HL-60/S4 treated with phorbol 12-myristate 13-acetate at 8.2 ng/mL for 4 days and 3 days (cell line): ENCODE data around the gene PGM2.

ENCODE experiments used
- in situ Hi-C: fragments of 300-500 bp; cut with MboI; formaldehyde crosslinking; loops from 2 replicates; pipeline ENCODE4 v1.15.0; 2022; ENCODE audit warnings: low sequenced_read_pairs

The PGM2 gene

GRCh38 chr4:37826295-37827029 lies at the start of gene PGM2:
TSS of gene PGM2 (plus strand) at chr4:37826686. CDS start at chr4:37826733, 47 bp downstream.
- in situ Hi-C loops, result no loop called here

- in situ Hi-C loops, result loop anchor here (25.0 kb wide), 1 partner anchor 168 kb away; no protein-coding TSS in a partner anchor
Observed at GRCh38 chr4:37779896-37780295, 46.6 kb upstream of the PGM2 start.

GRCh38 chr4:37780444-37781130 lies 45.9 kb upstream of the PGM2 start:
- in situ Hi-C loops, result loop anchor here (25.0 kb wide), 1 partner anchor 168 kb away; no protein-coding TSS in a partner anchor

- in situ Hi-C loops, result loop anchor here (25.0 kb wide), 1 partner anchor 169 kb away; no protein-coding TSS in a partner anchor
Observed at GRCh38 chr4:37781131-37781455, 45.4 kb upstream of the PGM2 start.

- in situ Hi-C loops, result loop anchor here (25.0 kb wide), 1 partner anchor 174 kb away; no protein-coding TSS in a partner anchor
Observed at GRCh38 chr4:37786267-37786666, 40.2 kb upstream of the PGM2 start.

GRCh38 chr4:37787883-37788460 lies 38.5 kb upstream of the PGM2 start:
- in situ Hi-C loops, result loop anchor here (25.0 kb wide), 1 partner anchor 176 kb away; no protein-coding TSS in a partner anchor

- in situ Hi-C loops, result loop anchor here (25.0 kb wide), 1 partner anchor 177 kb away; no protein-coding TSS in a partner anchor
Observed at GRCh38 chr4:37788819-37789218, 37.7 kb upstream of the PGM2 start.

GRCh38 chr4:37792241-37792640 lies 34.2 kb upstream of the PGM2 start:
- in situ Hi-C loops, result loop anchor here (25.0 kb wide), 1 partner anchor 180 kb away; no protein-coding TSS in a partner anchor

GRCh38 chr4:37793562-37793961 lies 32.9 kb upstream of the PGM2 start:
- in situ Hi-C loops, result loop anchor here (25.0 kb wide), 1 partner anchor 181 kb away; no protein-coding TSS in a partner anchor

- in situ Hi-C loops, result loop anchor here (25.0 kb wide), 1 partner anchor 182 kb away; no protein-coding TSS in a partner anchor
Observed at GRCh38 chr4:37794056-37794455, 32.4 kb upstream of the PGM2 start.

GRCh38 chr4:37795581-37796195 lies 30.8 kb upstream of the PGM2 start:
- in situ Hi-C loops, result loop anchor here (25.0 kb wide), 1 partner anchor 183 kb away; no protein-coding TSS in a partner anchor

- in situ Hi-C loops, result loop anchor here (25.0 kb wide), 1 partner anchor 185 kb away; no protein-coding TSS in a partner anchor
Observed at GRCh38 chr4:37797374-37797773, 29.1 kb upstream of the PGM2 start.

- in situ Hi-C loops, result loop anchor here (25.0 kb wide), 1 partner anchor 186 kb away; no protein-coding TSS in a partner anchor
Observed at GRCh38 chr4:37797923-37798322, 28.6 kb upstream of the PGM2 start.

- in situ Hi-C loops, result loop anchor here (25.0 kb wide), 1 partner anchor 186 kb away; no protein-coding TSS in a partner anchor
Observed at GRCh38 chr4:37798616-37799015, 27.9 kb upstream of the PGM2 start.

- in situ Hi-C loops, result loop anchor here (25.0 kb wide), 1 partner anchor 188 kb away; no protein-coding TSS in a partner anchor
Observed at GRCh38 chr4:37799941-37800554, 26.4 kb upstream of the PGM2 start.

- in situ Hi-C loops, result no loop called here
Observed at GRCh38 chr4:37802068-37802666, 24.3 kb upstream of the PGM2 start.

GRCh38 chr4:37803348-37803973 lies 23.0 kb upstream of the PGM2 start:
- in situ Hi-C loops, result no loop called here

- in situ Hi-C loops, result no loop called here
Observed at GRCh38 chr4:37805091-37805490, 21.4 kb upstream of the PGM2 start.

GRCh38 chr4:37812713-37813112 lies 13.8 kb upstream of the PGM2 start:
- in situ Hi-C loops, result loop anchor here (10.0 kb wide), 1 partner anchor 222 kb away; no protein-coding TSS in a partner anchor
